Hepatocyte (in vitro differentiated cells): ENCODE measurements around the gene LOXHD1.

Experiments used
- EZH2 ChIP-seq: fragments of 200-600 bp; sonication (generic); IDR thresholded peaks from 2 replicates; pipeline ENCODE4 v1.6.1; 2016; ENCODE audit warnings: antibody characterized with exemption, mild to moderate bottlenecking, borderline replicate concordance
- TF ChIP-seq, protein P1 (sequence below): fragments of 200-600 bp; sonication (generic); IDR thresholded peaks from 2 replicates; pipeline ENCODE4 v1.5.1; 2016; ENCODE audit warnings: antibody characterized with exemption, mild to moderate bottlenecking; ENCODE audit not compliant: poor library complexity

DNA sequence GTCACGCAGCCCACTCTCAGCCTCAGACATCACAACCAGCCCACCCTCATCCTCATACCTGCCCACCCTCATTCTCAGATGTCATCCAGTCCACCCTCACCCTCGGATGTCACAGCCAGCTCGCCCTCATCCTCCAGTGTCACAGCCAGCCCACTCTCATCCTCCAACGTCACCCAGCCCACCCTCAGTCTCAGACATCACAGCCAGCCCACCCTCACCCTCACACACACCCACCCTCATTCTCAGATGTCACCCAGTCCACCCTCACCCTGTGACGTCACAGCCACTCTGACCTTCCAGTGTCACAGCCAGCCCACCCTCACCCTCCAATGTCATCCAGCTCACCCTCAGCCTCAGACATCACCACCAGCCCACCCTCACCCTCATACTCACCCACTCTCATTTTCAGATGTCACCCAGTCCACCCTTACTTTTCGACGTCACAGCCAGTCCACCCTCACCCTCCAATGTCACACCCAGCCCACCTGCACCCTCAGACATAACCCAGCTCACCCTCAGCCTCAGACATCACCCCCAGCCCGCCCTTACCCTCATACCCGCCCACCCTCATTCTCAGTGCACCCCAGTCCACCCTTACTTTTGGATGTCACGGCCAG lies 100.3 kb downstream of the LOXHD1 start:
- TF ChIP-seq, protein P1, sequence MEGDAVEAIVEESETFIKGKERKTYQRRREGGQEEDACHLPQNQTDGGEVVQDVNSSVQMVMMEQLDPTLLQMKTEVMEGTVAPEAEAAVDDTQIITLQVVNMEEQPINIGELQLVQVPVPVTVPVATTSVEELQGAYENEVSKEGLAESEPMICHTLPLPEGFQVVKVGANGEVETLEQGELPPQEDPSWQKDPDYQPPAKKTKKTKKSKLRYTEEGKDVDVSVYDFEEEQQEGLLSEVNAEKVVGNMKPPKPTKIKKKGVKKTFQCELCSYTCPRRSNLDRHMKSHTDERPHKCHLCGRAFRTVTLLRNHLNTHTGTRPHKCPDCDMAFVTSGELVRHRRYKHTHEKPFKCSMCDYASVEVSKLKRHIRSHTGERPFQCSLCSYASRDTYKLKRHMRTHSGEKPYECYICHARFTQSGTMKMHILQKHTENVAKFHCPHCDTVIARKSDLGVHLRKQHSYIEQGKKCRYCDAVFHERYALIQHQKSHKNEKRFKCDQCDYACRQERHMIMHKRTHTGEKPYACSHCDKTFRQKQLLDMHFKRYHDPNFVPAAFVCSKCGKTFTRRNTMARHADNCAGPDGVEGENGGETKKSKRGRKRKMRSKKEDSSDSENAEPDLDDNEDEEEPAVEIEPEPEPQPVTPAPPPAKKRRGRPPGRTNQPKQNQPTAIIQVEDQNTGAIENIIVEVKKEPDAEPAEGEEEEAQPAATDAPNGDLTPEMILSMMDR = no peak
- no peak for TF ChIP-seq EZH2
